Immature natural killer cell (primary cell): ENCODE results near the gene DAPK1. TPM values are rescaled to one million over a fixed set of nuclear protein-coding genes. Genes with fewer than 3 reads are reported as not detected.

Experiments
- DNase-seq, 3 donors: peaks; one replicate each; pipeline ENCODE4 v3.0.0; 2022; ENCODE audit warnings: mixed read lengths in 1 of 3
- H3K27ac Mint-ChIP-seq, 6 donors: one replicate each; pipeline ENCODE4 v1.8.0; 2020; ENCODE audit warnings: mixed read lengths in 6 of 6, mild to moderate bottlenecking in 5 of 6, inconsistent platforms in 4 of 6, moderate library complexity in 3 of 6
- H3K27me3 Mint-ChIP-seq, 3 donors: one replicate each; pipeline ENCODE4 v1.8.0; 2020 to 2021; ENCODE audit warnings: low read depth in 3 of 3, mild to moderate bottlenecking in 3 of 3, mixed read lengths in 3 of 3, moderate library complexity in 3 of 3, inconsistent platforms in 1 of 3
- H3K36me3 Mint-ChIP-seq, 3 donors: one replicate each; pipeline ENCODE4 v1.8.0; 2020; ENCODE audit warnings: mixed read lengths in 3 of 3, inconsistent platforms in 2 of 3, mild to moderate bottlenecking in 2 of 3
- H3K4me1 Mint-ChIP-seq, 2 donors: one replicate each; pipeline ENCODE4 v1.8.0; 2020; ENCODE audit warnings: inconsistent platforms in 2 of 2, mild to moderate bottlenecking in 2 of 2, mixed read lengths in 2 of 2, moderate library complexity in 1 of 2
- H3K4me3 Mint-ChIP-seq, 5 donors: one replicate each; pipeline ENCODE4 v1.8.0; 2020; ENCODE audit warnings: mild to moderate bottlenecking in 5 of 5, mixed read lengths in 5 of 5, inconsistent platforms in 3 of 5, moderate library complexity in 3 of 5
- H3K9me3 Mint-ChIP-seq, 6 donors: one replicate each; pipeline ENCODE4 v1.8.0; 2020; ENCODE audit warnings: mild to moderate bottlenecking in 6 of 6, mixed read lengths in 6 of 6, inconsistent platforms in 4 of 6, moderate library complexity in 3 of 6
- polyA plus RNA-seq, 3 donors: library from polyadenylated mRNA; unstranded; fragments of 300-500 nt; fragmentation: Illumina TruSeq; gene quantifications; one replicate each; pipeline ENCODE4 v1.2.3, GENCODE V29; 2021

The DAPK1 gene
- polyA plus RNA-seq, 3 donors from 2014 or later, result 0.82 to 1.3 TPM; not detected in 1

DNA sequence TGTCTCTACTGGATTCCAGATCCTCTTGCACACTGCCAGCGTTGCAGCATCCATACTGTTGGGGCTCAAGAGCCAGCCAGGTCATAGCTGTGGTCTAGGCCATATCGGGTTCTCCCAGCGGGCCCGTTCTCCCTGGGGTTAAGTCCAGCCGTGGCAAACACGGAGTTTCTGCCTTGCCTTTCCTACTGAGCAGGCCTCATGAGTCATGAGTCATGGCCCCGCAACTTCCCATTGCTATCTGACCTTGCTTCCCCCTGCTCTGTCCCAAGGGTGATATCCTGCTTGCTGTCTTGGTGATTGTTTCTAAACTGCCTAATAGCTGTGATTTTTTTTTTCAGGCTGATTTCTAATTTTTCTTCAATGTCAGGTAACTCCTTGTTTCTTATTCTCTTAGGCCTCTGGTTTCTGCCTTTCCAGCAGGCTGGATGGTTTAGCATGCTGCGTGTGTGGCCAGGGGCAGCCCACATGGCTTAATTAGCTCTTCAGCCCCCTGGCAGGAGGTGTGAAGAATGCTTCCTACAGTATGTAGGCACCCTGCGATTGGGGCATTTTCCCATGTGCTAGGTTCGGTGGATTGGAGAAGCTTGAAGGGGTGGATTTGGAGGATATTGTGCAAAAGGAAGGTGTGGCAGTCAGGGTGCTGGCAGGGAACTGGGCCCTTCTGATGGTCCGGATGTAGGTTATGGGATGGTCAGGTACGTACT is 18.7 kb downstream of the DAPK1 start:
- Mint-ChIP-seq H3K27ac (no peak overlapping the region), H3K4me3 (no peak overlapping the region)
- DNase-seq, result no peak

DNA sequence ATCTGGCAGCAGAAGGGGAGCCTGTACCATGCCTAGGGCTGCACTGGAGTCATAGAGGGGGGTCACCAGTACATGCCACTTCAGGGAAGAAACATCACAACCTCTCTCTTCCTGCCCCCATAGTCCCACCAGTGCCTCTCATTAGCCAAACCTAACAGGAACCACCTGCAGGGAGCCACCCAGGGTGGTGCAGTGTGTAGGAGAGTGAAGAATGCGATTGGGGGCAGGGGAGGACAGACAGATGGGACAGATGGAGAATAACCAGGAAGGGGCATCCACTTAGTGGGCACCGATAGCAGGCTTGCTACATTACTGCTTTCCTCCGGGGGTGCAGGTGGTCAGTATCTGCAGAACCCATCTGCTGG is 19.2 kb downstream of the DAPK1 start:
- Mint-ChIP-seq H3K27me3 (peaks cover 2 to 6% (median 2%) of the 10 kb centered on the region in 3 donors), H3K4me3 (no peak overlapping the region), H3K36me3 (no peaks in the 10 kb centered on the region), H3K9me3 (no peaks in the 10 kb centered on the region), H3K4me1 (no peaks in the 10 kb centered on the region), H3K27ac (no peak overlapping the region)
- DNase-seq, result no peak

More for the DNA sequence above, 18.7 kb downstream of the DAPK1 start:
- peaks cover 2 to 6% (median 2%) of the 10 kb centered on the region in 3 donors for H3K27me3 Mint-ChIP-seq
- H3K36me3 Mint-ChIP-seq, result no peaks in the 10 kb centered on the region
- no peaks in the 10 kb centered on the region for H3K4me1 Mint-ChIP-seq
- peaks cover 0 to 1% (median 0%) of the 10 kb centered on the region in 6 donors for H3K9me3 Mint-ChIP-seq

DNA sequence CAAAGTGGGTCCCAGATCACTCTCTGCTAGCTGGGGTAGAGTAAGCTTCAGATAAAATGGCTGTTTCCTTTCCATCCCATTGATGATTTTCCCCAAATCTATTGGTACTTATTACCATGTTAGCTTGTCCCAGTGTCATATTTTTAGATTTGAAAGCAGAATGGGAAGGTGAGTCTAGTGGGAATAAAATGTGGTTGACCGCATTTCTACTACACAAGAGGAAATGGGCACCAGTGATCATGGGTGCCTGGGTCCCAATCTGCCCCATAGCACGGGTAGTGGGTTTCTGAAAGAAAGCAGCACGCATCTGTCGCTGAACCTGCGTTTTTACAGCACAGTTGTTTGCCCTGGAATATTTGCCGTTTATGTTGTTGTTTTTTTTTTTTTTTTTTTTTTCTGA is 20.1 kb downstream of the DAPK1 start:
- Mint-ChIP-seq H3K4me3 (no peak overlapping the region), H3K27me3 (peaks cover 2 to 6% (median 2%) of the 10 kb centered on the region in 3 donors), H3K27ac (no peak overlapping the region), H3K36me3 (no peaks in the 10 kb centered on the region), H3K9me3 (no peaks in the 10 kb centered on the region), H3K4me1 (no peaks in the 10 kb centered on the region)
- no peak for DNase-seq

DNA sequence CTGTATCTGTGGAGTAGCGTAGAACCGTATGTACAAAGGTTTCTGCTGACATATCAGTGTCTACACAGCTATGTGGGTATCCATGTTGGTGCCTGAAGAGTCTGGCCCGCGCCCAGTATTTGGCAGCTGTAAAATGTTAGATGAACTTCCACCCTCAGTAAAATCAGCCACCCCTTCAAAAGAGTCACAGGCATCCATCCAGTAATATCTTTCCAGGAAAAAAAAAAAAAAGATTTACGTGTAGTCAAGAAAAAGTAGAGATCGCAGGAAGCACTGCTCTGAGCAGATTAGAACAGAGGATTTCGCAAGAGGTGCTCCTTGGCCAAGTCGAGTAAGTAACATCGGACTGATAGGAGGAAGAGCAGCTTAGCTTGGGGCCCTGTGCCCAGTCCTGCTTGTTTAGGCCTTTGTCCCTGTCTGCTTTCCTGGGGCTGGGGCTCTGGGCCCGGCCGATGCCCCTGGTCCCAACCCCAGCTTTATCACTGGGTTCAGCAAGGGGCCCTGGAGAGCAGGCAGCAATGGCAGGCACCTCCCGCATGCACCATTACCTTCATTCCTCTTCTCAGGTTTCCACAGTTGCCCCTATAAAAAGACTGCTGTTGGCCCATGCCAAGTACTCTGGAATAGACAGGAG is 21.2 kb downstream of the DAPK1 start:
- Mint-ChIP-seq H3K4me3 (no peak overlapping the region), H3K9me3 (no peaks in the 10 kb centered on the region), H3K27ac (no peak overlapping the region), H3K36me3 (no peaks in the 10 kb centered on the region), H3K27me3 (peaks cover 2 to 4% (median 2%) of the 10 kb centered on the region in 3 donors), H3K4me1 (no peaks in the 10 kb centered on the region)
- no peak for DNase-seq

DNA sequence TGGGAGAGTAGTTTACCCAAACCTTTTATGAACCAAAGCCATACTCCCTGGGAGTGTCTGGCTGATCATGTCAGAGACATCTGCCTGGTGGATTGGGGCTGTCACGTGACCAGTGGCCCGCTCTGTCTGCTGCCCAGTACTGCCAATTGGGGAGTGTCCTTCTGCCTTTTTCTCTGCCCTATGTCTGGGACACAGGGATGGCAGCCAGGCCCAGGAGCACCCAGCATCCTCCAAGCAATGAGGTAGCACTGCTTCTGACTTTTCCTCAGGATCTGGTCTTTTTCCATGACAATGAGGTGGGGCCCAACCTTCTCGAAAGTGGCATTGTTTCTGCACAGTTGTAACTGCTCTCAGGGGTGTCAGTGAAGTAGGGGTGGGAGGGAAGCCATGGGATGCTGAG is 21.8 kb downstream of the DAPK1 start:
- Mint-ChIP-seq H3K27me3 (peaks cover 0 to 4% (median 2%) of the 10 kb centered on the region in 3 donors), H3K9me3 (no peaks in the 10 kb centered on the region), H3K4me1 (no peaks in the 10 kb centered on the region), H3K4me3 (no peak overlapping the region), H3K27ac (no peak overlapping the region), H3K36me3 (no peaks in the 10 kb centered on the region)
- DNase-seq, result no peak

DNA sequence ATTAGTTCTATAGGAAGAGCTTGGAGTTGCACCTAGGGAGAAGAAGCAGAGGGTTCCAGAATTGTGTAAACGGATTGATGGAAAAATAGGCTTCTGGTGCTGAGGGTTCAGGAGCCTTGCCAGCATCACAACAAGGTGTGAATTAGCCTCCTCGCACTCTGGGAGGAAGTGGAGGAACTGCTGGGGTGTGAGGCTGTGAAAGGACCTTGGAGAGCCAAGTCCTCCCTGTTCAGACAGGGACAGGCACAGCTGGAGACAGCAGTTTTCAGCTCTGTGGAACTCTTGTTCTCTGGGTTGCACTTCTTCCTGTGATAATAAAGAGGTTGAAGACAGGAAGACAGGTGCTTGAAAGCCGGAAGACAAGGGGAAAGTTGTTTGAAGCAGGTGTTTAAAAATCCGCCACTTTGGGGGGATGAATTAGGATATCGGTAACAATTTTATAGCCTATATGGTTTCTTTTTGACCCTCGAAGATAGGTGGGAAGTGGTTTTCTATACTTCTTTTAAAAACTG is 22.6 kb downstream of the DAPK1 start:
- DNase-seq, result no peak
- H3K4me1 Mint-ChIP-seq, result no peaks in the 10 kb centered on the region
- H3K4me3 Mint-ChIP-seq, result no peak overlapping the region
- no peak overlapping the region for H3K27ac Mint-ChIP-seq
- no peaks in the 10 kb centered on the region for H3K9me3 Mint-ChIP-seq
- no peaks in the 10 kb centered on the region for H3K36me3 Mint-ChIP-seq
- H3K27me3 Mint-ChIP-seq, result peaks cover 1 to 4% (median 2%) of the 10 kb centered on the region in 3 donors

DNA sequence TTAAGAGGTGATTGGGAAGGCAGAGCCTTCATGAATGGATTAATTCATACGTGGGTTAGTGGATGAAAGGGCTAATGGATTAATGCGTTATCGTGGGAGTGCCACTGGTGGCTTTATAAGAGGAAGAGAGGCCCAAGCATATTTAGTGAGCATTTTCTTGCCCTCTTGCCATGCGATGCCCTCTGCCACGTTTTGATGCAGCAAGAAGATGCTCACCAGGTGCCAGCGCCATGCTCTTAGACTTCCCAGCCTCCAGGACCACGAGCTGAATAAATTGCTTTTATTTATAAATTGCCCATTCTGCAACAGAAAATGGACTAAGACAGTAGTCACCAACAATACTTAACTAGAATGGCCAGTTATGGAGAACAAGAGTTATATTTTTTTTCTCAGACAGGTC is 24.2 kb downstream of the DAPK1 start:
- DNase-seq, result no peak
- Mint-ChIP-seq H3K4me3 (no peak overlapping the region), H3K9me3 (no peaks in the 10 kb centered on the region), H3K27me3 (peaks cover 0 to 1% (median 0%) of the 10 kb centered on the region in 3 donors), H3K36me3 (no peaks in the 10 kb centered on the region), H3K4me1 (no peaks in the 10 kb centered on the region), H3K27ac (no peak overlapping the region)

DNA sequence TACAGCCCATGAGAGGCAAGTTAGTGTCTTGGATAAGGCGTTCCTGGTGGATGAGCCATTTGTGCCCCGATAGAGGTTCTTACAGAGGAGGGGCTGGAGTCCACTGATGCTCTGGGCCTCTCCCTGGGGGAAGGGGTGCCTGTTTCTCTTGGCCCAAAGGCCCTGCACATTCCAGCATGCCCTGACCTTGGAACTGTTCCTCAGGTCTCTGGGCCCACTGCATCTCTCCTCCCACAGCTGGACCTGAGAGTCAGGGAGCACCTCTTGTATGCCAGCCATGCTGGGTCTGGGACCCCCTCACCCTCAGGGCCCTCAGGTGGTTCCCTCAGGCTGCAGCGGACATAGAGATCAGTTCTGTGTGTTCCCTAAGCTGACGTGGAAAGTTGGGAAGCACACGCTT is 26.4 kb downstream of the DAPK1 start:
- H3K4me1 Mint-ChIP-seq, result no peaks in the 10 kb centered on the region
- peaks cover 0 to 1% (median 0%) of the 10 kb centered on the region in 3 donors for H3K27me3 Mint-ChIP-seq

DNA sequence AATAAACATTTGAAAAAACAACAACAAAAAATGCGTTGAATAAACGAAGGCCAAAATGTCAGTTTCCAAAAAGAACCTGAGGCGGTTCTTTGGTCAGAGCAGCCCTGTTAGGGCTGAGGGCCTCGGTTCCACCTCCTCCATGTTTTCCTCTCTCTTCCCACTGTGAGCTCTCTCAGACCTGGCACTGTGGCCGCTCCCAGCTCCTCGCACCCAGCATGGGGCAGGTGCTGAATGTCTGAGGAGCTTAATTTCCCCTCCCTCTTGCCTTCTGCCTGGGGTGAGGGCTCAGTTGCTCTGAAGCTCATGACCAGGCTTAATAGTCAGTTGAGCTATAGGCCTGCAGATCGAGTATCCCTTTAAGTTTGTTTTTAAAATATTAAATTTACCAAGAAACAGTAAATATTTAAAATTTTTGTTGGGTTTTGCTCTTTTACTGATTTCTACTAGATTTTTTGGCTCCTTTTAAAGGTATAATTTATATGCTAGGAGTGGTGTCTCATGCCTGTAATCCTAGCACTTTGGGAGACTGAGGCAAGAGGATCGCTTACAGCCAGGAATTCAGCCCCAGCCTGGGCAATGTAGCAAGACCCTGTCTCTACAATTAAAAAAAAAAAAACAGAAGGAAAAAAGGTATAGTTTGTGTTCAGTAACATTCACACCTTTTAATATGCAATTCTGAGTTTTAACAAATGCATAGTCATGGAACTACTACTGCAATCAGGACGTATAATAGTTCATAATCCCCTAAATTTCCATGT is 28.1 kb downstream of the DAPK1 start:
- H3K27ac Mint-ChIP-seq, result no peak overlapping the region
- no peak for DNase-seq
- H3K36me3 Mint-ChIP-seq, result no peaks in the 10 kb centered on the region
- H3K4me3 Mint-ChIP-seq, result no peak overlapping the region
- no peaks in the 10 kb centered on the region for H3K9me3 Mint-ChIP-seq
- no peaks in the 10 kb centered on the region for H3K4me1 Mint-ChIP-seq
- peaks cover 0 to 1% (median 0%) of the 10 kb centered on the region in 3 donors for H3K27me3 Mint-ChIP-seq

More for the DNA sequence above, 26.4 kb downstream of the DAPK1 start:
- Mint-ChIP-seq H3K27ac (no peak overlapping the region), H3K36me3 (no peaks in the 10 kb centered on the region), H3K4me3 (no peak overlapping the region), H3K9me3 (no peaks in the 10 kb centered on the region)
- DNase-seq, result no peak

DNA sequence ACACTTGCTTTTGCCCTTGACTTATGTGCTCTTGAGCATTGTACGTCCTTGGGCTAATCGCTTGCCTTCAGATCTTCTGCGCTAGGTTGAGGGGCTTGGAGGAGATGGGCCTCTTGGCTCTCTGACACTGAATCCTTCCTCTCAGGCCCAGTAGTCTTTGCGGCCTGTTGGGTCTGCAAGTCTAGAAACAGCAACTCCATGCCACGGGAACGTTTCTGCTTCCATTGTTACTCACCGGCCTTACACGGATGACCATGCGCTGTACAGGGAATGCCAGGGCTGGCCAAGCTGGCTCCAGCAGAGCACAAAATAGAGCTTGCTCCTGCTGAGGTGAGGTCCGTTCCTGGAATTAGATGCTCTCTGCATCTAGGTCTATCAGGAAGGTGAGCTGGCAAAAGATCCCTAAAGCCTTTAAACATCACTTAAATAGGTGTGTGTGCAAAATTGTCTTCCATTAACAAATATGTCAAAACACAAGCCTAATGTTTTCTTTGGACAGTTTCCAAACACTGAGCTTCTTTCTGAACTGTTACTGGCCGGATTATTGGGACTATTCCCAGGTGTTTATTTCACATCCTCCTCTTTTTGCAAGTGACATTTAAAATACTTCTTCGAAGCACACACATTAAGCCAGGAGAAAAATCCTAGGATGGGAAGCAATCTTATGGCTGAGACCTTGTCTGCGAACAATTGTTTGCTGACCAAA is 29.7 kb downstream of the DAPK1 start:
- Mint-ChIP-seq H3K9me3 (no peaks in the 10 kb centered on the region), H3K36me3 (no peaks in the 10 kb centered on the region), H3K4me1 (no peaks in the 10 kb centered on the region), H3K27me3 (peaks cover 0 to 1% (median 0%) of the 10 kb centered on the region in 3 donors), H3K27ac (no peak overlapping the region), H3K4me3 (no peak overlapping the region)
- DNase-seq, result no peak

DNA sequence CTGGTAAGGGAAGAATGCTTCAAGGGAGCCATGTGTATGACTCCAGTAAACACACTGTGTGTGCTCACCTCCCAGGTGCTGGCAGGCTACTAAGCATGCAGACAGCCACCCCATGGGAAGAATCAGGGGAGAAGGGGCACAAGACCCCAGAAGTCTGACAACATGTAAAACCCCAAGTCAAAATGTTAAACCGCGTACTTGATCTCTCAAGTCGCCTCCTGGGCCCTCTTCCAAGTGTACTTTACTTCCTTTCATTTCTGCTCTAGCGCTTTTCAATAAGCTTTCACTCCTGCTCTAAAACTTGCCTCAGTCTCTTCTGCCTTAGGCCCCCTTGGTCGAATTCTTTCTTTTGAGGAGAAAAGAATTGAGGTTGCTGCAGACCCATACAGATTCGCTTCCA is 31.3 kb downstream of the DAPK1 start:
- Mint-ChIP-seq H3K27me3 (peaks cover 0 to 1% (median 0%) of the 10 kb centered on the region in 3 donors), H3K9me3 (no peaks in the 10 kb centered on the region), H3K36me3 (no peaks in the 10 kb centered on the region), H3K27ac (no peak overlapping the region), H3K4me1 (no peaks in the 10 kb centered on the region), H3K4me3 (no peak overlapping the region)
- no peak for DNase-seq

DNA sequence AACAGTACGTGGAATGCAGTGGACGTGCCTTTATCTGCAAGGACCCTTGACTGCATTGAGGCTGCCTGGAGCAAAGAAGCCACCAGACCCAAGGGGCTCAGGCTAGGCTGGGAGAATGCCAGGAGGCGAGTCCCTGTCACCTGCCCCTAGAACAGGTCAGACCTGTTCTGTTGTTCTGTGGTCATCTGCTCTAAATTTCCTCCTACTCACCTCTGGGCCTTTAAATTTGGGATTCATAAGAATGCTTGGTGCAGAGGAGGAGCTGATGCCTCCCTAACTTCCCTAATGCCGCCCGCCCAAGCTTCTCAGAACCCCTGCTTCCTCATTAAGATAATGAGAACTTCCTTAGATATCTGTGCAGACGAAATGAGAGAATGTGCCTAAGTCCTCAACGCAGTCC is 32.0 kb downstream of the DAPK1 start:
- no peak overlapping the region for H3K27ac Mint-ChIP-seq
- H3K9me3 Mint-ChIP-seq, result no peaks in the 10 kb centered on the region
- no peak for DNase-seq
- H3K4me3 Mint-ChIP-seq, result no peak overlapping the region
- no peaks in the 10 kb centered on the region for H3K4me1 Mint-ChIP-seq
- no peaks in the 10 kb centered on the region for H3K36me3 Mint-ChIP-seq
- peaks cover 0 to under 1% (median 0%) of the 10 kb centered on the region in 3 donors for H3K27me3 Mint-ChIP-seq

DNA sequence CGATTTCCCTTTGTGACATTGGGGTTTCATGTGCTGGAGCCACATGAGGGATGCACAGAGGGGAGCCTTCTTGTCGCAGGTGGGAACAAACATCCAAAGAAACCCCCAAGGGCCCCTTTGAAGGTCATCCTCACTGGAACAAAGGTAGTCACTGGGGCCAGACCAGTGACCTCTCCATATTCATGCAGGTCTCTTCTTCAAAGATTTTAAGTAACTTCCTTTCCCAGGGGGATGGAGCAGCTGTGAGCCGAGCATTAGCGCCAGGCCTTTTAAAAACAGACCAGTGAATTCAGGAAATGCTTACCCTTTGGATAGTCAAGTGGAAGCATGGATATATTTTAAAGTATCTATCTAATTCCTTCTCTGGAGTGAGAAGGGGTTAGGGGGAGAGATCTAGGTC is 33.0 kb downstream of the DAPK1 start:
- no peak overlapping the region for H3K4me3 Mint-ChIP-seq
- no peak overlapping the region for H3K27ac Mint-ChIP-seq
- peaks cover 0 to under 1% of the 10 kb centered on the region in 2 donors for H3K4me1 Mint-ChIP-seq

More for the DNA sequence above, 33.0 kb downstream of the DAPK1 start:
- no peaks in the 10 kb centered on the region for H3K9me3 Mint-ChIP-seq
- H3K36me3 Mint-ChIP-seq, result no peaks in the 10 kb centered on the region
- no peaks in the 10 kb centered on the region for H3K27me3 Mint-ChIP-seq
- no peak for DNase-seq
